SJCRH30 (cell line): Measurements from ENCODE around the gene COL6A2. TPM values are rescaled to one million over a fixed set of nuclear protein-coding genes. Genes with fewer than 3 reads are reported as not detected.
"Not testable (repeated sequence)": the region's sequence is repeated elsewhere in the genome, so short reads cannot be mapped to it uniquely, and the experiment has no call there.

Experiments used
- DNase-seq, 2 experiments: peaks; one replicate each; pipeline ENCODE4 v3.0.0-alpha.2; 2015 to 2020
- H3K27ac ChIP-seq: fragments of 250-450 bp; sonication (Bioruptor Pico); 2 replicates; pipeline ENCODE4 v1.5.1; 2020; ENCODE audit warnings: mild to moderate bottlenecking, moderate library complexity
- H3K27me3 ChIP-seq: fragments of 250-450 bp; sonication (Bioruptor Pico); 2 replicates; pipeline ENCODE4 v1.5.1; 2020; ENCODE audit warnings: mild to moderate bottlenecking, moderate library complexity
- H3K36me3 ChIP-seq: fragments of 250-450 bp; sonication (Bioruptor Pico); 2 replicates; pipeline ENCODE4 v1.5.1; 2020; ENCODE audit warnings: mild to moderate bottlenecking, moderate library complexity
- H3K4me1 ChIP-seq: fragments of 250-450 bp; sonication (Bioruptor Pico); 2 replicates; pipeline ENCODE4 v1.5.1; 2020; ENCODE audit warnings: mild to moderate bottlenecking, moderate library complexity
- H3K4me3 ChIP-seq: fragments of 250-450 bp; sonication (Bioruptor Pico); 2 replicates; pipeline ENCODE4 v1.5.1; 2020; ENCODE audit warnings: mild to moderate bottlenecking, moderate library complexity
- H3K9me3 ChIP-seq: fragments of 250-450 bp; sonication (Bioruptor Pico); replicated peaks from 2 replicates; pipeline ENCODE4 v1.5.1; 2020; ENCODE audit warnings: mild to moderate bottlenecking, moderate library complexity
- total RNA-seq: library from RNA; depleted of rRNA; stranded (reverse); fragments of >200 nt; shearing (Covaris generic); gene quantifications from 2 replicates; pipeline ENCODE4 v1.2.3, GENCODE V29; 2014

COL6A2 gene
- total RNA-seq, 1 experiment from 2014 or later: 1.1 TPM

DNA sequence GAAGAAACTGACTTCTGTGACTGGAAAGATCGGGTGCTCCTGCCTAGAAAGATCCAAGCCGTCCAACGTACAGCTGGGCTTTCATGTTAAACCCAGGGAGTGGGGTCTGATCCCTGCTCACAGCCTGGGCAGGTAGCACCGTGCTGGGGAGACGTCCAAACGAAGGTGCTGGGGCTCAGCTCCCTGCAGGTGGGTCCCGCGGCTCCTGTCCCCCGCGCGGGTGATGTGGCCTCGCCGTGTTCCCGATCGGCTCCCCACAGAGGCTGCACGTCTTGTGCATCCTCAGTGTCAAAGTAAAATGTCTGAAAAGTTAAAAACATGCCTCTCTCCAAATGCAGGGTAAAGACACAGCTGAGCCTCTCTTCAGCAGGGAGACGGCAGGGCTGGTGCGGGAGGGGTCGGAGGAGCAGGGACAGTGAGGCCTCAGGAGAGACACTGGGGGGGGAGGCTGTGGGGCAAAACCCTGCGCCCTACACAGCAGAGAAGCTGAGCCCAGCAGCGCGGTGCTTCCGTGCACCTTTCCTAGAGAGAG lies 40.1 kb upstream of the COL6A2 start:
- DNase-seq: no peak
- H3K27ac ChIP-seq: no peak overlapping the region

DNA sequence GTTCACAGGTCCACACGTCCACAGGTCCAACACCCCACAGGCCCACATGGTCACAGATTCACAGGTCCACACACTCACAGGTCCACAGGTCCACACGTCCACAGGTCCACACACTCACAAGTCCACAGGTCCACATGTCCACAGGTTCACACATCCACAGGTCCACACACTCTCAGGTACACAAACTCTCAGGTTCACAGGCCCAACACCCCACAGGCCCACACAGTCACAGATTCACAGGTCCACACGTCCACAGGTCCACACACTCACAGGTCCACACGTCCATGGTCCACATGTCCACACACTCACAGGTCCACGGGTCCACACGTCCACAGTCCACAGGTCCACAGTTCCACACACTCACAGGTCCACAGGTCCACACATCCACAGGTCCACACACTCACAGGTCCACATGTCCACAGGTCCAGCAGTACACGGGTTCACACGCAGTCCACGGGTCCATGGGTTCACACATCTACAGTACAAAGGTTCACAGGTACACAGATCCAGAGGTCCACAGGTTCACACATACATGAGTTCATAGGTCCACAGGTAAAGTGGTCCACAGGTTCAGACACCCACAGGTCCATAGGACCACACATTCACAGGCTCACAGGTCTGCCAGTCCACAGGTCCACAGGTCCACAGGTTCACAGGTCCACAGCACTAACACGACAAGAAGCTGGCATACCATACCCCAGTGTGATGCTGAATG lies 39.3 kb upstream of the COL6A2 start:
- DNase-seq: no peak
- H3K4me3 ChIP-seq: no peak overlapping the region
- no peak overlapping the region for H3K27ac ChIP-seq
- H3K4me1 ChIP-seq: no peaks in the 10 kb centered on the region
- no peaks in the 10 kb centered on the region for H3K36me3 ChIP-seq
- H3K27me3 ChIP-seq: no peaks in the 10 kb centered on the region
- H3K9me3 ChIP-seq: peaks cover 8% of the 10 kb centered on the region

More for the DNA sequence above, 40.1 kb upstream of the COL6A2 start:
- H3K9me3 ChIP-seq: peaks cover under 1% of the 10 kb centered on the region; the same call in 1 of the 2 replicates
- no peak overlapping the region for H3K4me3 ChIP-seq
- no peaks in the 10 kb centered on the region for H3K27me3 ChIP-seq
- H3K36me3 ChIP-seq: no peaks in the 10 kb centered on the region
- no peaks in the 10 kb centered on the region for H3K4me1 ChIP-seq

DNA sequence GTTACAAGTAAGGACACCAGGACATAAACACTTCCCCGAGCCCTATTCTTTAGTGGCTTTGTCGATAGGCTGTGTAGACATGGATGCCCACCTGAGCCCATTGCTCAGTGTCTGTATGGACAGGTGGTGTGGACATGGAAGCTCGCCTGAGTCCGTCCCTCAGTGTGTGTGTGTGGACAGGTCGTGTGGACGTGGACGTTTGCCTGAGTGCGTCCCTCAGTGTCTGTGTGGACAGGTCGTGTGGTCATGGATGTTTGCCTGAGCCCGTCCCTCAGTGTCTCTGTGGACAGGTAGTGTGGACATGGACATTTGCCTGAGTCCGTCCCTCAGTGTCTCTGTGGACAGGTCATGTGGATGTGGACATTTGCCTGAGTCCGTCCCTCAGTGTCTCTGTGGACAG lies 38.7 kb upstream of the COL6A2 start:
- Histone ChIP-seq H3K27ac (no peak overlapping the region), H3K27me3 (no peaks in the 10 kb centered on the region), H3K9me3 (peaks cover 8% of the 10 kb centered on the region), H3K4me3 (no peak overlapping the region), H3K4me1 (no peaks in the 10 kb centered on the region), H3K36me3 (no peaks in the 10 kb centered on the region)
- no peak for DNase-seq

DNA sequence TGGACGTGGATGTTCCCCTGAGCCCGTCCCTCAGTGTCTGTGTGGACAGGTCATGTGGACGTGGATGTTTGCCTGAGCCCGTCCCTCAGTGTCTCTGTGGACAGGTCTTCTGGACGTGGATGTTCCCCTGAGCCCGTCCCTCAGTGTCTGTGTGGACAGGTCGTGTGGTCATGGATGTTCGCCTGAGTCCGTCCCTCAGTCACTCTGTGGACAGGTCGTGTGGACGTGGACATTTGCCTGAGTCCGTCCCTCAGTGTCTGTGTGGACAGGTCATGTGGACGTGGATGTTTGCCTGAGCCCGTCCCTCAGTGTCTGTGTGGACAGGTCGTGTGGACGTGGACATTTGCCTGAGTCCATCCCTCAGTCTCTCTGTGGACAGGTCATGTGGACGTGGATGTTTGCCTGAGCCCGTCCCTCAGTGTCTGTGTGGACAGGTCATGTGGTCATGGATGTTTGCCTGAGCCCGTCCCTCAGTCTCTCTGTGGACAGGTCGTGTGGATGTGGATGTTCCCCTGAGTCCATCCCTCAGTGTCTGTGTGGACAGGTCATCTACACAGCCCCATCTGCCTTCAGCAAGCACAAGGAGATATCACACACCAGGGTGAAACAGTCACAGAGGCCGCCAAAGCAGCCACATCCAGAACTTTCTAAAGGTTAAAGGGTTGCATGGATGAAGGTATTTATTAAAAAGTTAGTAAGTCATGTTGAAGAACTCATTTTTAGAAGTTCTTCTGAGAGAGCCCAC lies 38.0 kb upstream of the COL6A2 start:
- not testable (repeated sequence) for DNase-seq, H3K27ac ChIP-seq, H3K36me3 ChIP-seq

DNA sequence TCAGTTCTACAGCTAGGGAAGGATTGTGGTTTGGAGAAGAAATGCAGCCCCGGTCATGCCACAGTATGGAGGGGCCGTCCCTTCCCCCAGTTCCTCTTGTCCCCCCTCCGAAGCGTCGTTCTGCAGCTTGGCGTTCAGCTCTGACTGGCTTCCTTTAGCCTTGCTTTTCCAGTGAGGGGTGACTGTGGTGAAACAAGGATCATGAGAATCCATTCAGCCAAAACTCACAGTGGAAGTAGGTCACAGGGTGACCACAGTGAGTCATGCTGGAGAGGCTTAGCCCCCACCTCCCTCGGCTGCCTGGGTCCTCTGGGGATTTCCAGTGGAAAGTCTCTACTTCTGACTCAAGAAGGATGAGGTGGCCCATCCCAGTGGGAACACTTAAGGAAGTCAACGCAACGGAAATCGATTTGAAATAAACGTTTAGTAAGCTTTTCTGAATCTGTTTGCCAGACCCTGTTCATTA lies 37.3 kb upstream of the COL6A2 start:
- Histone ChIP-seq H3K27me3 (no peaks in the 10 kb centered on the region), H3K4me3 (no peak overlapping the region), H3K4me1 (no peaks in the 10 kb centered on the region), H3K36me3 (no peaks in the 10 kb centered on the region), H3K9me3 (peaks cover 8% of the 10 kb centered on the region), H3K27ac (no peak overlapping the region)
- DNase-seq: no peak

More for the DNA sequence above, 38.0 kb upstream of the COL6A2 start:
- not testable (repeated sequence) for H3K27me3 ChIP-seq, H3K4me3 ChIP-seq, H3K4me1 ChIP-seq, H3K9me3 ChIP-seq

DNA sequence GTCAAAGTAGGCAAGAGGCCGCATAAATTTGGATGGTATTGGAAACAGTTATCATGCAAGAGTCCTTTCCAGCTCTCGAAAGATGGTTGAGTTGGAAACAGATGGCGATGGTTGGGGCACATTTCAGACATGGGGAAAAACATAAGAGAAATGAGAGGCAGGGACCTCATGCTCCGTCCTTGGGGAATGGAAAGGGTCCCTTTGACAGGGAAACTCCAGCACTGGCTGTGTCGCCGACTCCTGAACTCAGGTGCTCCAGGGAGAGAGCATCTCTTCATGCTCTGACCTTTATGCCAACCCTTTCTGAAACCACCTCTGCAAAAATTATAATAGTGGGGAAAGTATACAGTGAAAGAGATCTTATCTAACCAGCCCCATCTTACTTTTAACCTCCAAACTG lies 36.8 kb upstream of the COL6A2 start:
- Histone ChIP-seq H3K4me1 (no peaks in the 10 kb centered on the region), H3K4me3 (no peak overlapping the region), H3K9me3 (peaks cover 8% of the 10 kb centered on the region), H3K27ac (no peak overlapping the region), H3K36me3 (no peaks in the 10 kb centered on the region), H3K27me3 (no peaks in the 10 kb centered on the region)
- DNase-seq: no peak

DNA sequence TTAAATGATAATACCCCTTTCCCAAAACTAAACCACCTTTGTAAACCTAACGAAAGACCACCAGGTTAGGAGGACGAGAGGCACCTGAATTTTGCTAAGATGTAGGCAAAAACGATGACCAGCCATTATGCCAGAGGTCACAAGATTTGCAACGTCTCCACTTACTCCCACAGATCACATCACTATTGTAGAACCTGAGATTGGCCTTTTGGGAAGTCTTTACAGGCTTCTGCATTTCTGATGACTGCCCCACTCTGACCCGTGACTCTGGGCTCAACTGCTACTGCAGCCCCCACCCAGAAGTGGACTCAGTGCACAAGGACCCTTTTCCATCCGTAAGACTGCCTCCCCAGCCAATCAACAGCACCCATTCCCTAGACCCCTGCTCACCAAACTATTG lies 36.4 kb upstream of the COL6A2 start:
- Histone ChIP-seq H3K9me3 (peaks cover 8% of the 10 kb centered on the region), H3K4me3 (no peak overlapping the region), H3K27ac (no peak overlapping the region), H3K36me3 (no peaks in the 10 kb centered on the region), H3K4me1 (no peaks in the 10 kb centered on the region), H3K27me3 (no peaks in the 10 kb centered on the region)
- DNase-seq: no peak

DNA sequence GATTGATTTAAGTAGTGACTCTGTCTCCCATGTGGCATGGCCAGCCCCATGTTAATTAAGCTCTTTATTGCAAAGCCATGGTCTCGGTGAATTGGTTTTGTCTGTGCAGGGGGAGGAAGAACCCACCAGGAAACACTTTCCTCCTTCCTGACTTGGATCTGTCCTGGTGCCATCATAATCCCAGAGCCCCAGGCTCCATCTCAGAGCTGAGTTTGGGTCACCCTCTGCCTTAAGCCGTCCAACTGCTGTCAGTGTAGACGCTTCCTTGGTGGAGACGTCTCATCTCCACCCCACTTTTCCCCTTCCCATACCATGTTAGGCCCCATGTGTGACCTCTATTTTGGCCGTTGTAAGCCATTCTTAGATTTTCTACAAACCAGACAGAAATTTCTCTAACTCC lies 36.0 kb upstream of the COL6A2 start:
- H3K27ac ChIP-seq: no peak overlapping the region
- no peaks in the 10 kb centered on the region for H3K27me3 ChIP-seq
- DNase-seq: no peak
- H3K4me3 ChIP-seq: no peak overlapping the region
- no peaks in the 10 kb centered on the region for H3K36me3 ChIP-seq
- H3K9me3 ChIP-seq: peaks cover 8% of the 10 kb centered on the region
- H3K4me1 ChIP-seq: no peaks in the 10 kb centered on the region

DNA sequence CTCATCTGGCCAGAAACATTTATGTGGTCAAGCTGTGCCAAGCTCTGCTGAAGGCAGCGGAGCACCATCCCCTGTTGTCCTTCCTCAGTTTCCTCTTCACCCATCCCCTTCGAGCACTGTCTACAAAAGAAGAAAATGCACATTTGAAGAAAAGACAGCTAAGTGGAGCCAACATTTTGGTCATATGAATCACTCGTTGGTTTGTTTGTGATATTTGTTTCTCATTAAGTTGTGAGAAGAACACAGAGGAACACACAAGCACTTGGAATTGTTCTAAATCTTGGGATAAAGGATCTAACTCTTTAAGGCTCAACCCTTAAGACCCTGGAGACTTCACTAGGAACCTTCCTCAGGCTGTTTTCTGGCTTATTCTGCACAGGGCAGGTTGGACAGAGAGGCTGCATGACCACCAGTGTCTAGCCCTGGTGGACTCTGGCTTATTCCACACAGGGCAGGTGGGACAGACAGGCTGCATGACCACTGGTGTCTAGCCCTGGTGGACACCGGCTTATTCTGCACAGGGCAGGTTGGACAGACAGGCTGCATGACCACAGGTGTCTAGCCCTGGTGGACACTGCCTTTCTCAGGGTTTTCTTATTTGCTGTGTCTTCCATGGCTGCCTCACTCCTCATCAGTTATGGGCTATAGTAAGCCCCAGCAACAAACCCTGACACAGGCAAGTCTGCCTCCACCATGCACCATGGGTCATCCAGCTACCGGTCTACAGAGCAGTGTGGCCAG lies 35.3 kb upstream of the COL6A2 start:
- no peaks in the 10 kb centered on the region for H3K36me3 ChIP-seq
- H3K27ac ChIP-seq: no peak overlapping the region
- DNase-seq: no peak
- H3K4me3 ChIP-seq: no peak overlapping the region
- H3K9me3 ChIP-seq: peaks cover 8% of the 10 kb centered on the region
- no peaks in the 10 kb centered on the region for H3K27me3 ChIP-seq
- no peaks in the 10 kb centered on the region for H3K4me1 ChIP-seq

DNA sequence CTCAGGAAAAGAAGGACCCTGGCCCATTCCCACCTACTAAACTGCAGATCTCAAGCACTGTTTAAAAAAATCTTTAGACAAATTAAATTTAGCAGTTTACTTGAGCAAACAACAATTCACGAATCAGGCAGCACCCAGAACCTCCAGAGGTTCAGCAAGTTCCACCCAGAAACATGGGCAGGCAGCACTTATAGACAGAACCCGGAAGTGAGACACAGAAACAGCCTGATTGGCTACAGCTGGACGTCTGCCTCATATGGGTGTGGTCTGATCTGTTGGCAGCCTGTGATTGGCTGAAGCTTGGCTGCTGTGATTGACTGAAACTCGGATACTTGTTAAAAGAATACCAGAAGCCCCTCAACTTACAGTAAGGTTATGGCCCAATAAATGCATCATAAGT lies 34.7 kb upstream of the COL6A2 start:
- Histone ChIP-seq H3K36me3 (no peaks in the 10 kb centered on the region), H3K4me1 (no peaks in the 10 kb centered on the region), H3K4me3 (no peak overlapping the region), H3K27me3 (no peaks in the 10 kb centered on the region), H3K9me3 (peaks cover 8% of the 10 kb centered on the region), H3K27ac (no peak overlapping the region)
- no peak for DNase-seq

DNA sequence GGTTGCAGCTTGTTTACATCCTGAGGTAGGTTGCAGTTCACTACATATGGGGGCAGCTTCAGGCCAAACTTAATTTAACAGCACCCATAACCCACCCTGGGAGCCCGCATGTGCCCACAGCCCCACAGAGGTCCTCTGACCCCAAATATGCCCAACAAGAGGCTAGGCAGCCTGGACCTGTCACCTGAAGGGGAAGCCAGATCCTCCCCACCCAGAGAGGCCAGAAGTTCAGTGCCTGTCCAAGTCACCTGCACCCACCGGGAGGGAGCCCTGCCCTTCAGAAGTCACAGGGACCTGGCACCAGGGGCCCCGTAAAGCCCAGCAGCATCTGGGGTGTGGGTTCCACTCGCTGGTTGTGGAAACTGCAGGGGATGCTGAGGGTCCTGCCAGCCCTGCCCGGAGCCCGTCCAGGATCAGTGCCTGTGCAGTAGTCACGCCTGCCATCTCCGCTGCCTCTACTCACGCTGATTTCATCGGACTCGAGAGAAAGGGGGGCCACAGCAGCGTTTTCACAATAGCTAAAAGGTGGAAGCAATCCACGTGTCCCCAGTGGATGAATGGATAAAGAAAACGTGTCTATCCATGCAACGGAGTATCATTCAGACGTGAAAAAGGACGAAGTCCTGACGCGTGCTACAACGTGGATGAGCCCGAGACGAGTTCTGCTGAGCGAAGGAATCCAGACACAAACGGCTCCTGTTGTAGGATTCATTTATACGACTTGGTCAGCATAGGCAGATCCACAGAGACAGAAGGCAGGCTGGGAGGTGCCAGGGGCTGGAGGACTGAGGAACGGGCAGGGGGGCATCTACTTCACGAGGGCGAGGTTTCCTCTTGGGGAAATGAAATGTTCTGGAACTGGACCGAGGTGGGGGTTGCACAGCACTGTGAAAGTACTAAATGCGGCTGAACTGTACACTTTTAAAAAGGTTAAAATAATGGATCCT lies 33.9 kb upstream of the COL6A2 start:
- Histone ChIP-seq H3K9me3 (peaks cover 8% of the 10 kb centered on the region), H3K36me3 (no peaks in the 10 kb centered on the region), H3K4me1 (no peaks in the 10 kb centered on the region), H3K4me3 (no peak overlapping the region), H3K27ac (no peak overlapping the region), H3K27me3 (no peaks in the 10 kb centered on the region)
- no peak for DNase-seq

DNA sequence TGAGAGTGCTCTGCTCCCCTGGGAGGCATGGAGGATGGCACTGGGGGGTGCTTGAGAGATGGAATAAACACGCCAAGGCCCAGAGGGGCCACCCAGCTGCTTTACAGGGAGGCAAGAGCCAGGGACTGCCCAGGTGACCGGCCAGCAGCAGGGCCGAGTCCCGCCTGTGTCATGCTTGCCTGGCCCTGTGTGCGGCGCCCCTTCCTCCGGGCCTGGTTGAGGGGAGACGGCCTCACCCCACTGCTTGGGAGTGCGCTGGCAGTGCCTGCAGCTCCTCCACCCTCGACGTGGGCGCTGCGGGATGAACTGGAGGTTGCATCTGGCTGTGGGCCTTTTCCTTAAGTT lies 33.1 kb upstream of the COL6A2 start:
- Histone ChIP-seq H3K27me3 (no peaks in the 10 kb centered on the region), H3K27ac (no peak overlapping the region), H3K36me3 (no peaks in the 10 kb centered on the region), H3K4me1 (no peaks in the 10 kb centered on the region), H3K9me3 (peaks cover 8% of the 10 kb centered on the region), H3K4me3 (no peak overlapping the region)
- DNase-seq: no peak

DNA sequence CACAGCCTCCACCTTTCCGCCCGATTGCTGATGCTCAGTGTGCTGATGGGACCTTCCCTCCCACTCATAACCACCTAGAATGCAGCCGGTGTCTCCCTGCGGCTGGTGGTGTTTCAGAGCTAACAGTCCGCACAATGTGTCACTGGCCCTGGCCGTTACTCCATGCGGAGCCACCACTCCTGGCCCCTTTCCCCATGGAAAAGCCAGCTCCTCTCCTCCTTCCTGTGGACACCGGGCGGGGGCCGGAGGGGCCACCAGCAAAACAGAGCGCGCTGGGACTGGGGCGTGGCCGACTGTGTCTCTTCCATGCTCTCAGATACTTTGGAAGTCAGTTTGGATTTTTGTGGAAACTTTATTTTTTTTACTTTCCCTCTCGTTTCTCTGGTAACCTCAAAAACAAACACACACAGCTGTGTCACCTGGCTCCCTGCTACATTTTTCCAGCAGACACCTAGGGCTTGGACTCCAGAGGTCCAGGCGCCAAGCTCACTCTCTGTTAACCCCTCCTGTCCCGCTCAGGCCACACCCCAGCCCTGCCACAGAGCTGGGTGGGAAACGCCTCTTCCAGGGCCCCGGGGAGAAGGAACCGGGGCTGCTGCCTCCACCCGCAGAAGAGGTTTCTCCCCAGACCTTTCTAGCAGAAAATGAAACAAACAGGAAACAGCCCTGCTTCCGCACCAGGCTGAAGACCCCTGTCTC lies 32.5 kb upstream of the COL6A2 start:
- H3K36me3 ChIP-seq: no peaks in the 10 kb centered on the region
- peaks cover 8% of the 10 kb centered on the region for H3K9me3 ChIP-seq
- no peak overlapping the region for H3K27ac ChIP-seq
- H3K27me3 ChIP-seq: no peaks in the 10 kb centered on the region
- H3K4me1 ChIP-seq: no peaks in the 10 kb centered on the region
- no peak overlapping the region for H3K4me3 ChIP-seq
- no peak for DNase-seq
